Measurements from ENCODE around the gene CNTNAP3. TPM values are rescaled to one million over a fixed set of nuclear protein-coding genes. Genes with fewer than 3 reads are reported as not detected.
"Not testable (repeated sequence)": the region's sequence is repeated elsewhere in the genome, so short reads cannot be mapped to it uniquely, and the experiment has no call there.

The CNTNAP3 gene
- 10 to 100 TPM in 1 of 4 donors, 1 to 10 TPM in 3; 7.9 to 35.1 (median 8.3) TPM for total RNA-seq

DNA sequence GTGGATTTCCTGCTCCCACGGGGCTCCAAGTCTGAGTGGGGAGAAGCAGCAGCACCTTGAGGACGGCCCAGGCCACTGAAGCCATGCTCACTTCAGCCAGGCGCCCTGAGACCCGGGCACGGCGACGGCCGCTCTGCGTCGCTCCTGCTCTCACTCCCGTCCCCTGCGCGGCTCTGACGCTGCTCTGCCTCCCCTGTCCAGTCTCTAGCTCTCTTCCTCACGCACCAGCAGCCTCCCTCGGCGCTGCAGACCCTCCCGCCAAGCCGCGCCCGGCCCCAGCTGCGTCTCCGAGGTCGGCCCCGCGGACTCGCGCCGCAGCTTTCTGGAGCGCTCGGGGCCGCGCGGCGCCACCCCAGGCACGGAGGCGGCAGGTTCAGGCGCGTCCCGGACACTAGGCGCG, at the start of gene CNTNAP3:
CNTNAP3 (minus strand) TSS at position 188 of the 400 bp plus-strand sequence; CDS start at position 85, 103 bp downstream.
- H3K27me3 ChIP-seq; H3K4me3 ChIP-seq; intact Hi-C loops (cut with DNase I); DNase-seq; H3K36me3 ChIP-seq; H3K27ac ChIP-seq; H3K9me3 ChIP-seq; H3K4me1 ChIP-seq: not testable (repeated sequence)
- no CpG with 5 or more reads among the region's 42 CpGs for WGBS, 2 donors

DNA sequence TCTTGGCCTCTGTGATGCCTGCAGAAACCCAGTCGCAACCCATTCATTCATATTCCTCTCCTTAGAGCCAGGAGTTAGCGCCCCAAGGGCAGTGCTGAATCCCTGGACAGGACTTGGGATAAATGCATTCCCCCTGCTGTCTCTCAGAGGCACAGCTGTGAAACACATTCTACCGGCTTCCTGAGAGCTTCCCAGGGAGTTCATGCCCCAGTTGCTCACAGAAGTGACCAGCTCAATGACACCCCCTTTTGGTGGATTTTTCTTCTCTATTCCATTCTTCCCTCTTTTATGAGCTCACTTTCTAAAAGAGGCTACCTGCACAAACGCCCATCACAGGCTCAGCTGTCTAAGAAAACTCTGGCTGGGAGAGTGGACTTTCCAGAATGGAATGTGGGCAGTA, 8.0 kb downstream of the CNTNAP3 start:
- H3K4me1 ChIP-seq; DNase-seq; H3K4me3 ChIP-seq; intact Hi-C loops (cut with DNase I); H3K9me3 ChIP-seq; H3K27ac ChIP-seq; H3K27me3 ChIP-seq; H3K36me3 ChIP-seq: not testable (repeated sequence)
- WGBS, 2 donors: no CpG with 5 or more reads among the region's 4 CpGs

DNA sequence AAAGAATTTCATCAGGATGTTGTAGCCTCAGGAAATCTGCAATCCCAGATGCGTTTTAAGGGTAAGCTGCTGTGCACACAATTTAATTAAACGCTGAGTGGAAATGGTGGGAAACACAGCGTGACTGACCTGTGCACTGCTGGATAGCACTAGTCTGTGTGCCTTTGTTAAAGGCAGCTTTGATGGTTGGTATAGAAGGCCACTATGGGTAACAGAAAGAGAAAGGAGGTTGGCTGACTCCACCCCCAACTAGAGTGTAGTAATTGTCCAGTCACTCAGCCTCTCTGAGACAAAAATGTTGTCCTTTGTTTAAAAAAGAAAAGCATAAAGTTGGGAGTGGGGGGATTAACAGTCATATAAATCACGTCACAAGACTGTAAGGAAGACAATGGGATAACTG, 45.5 kb downstream of the CNTNAP3 start:
- intact Hi-C loops (cut with DNase I); DNase-seq; H3K36me3 ChIP-seq; H3K27me3 ChIP-seq; H3K9me3 ChIP-seq; H3K4me3 ChIP-seq; H3K4me1 ChIP-seq; H3K27ac ChIP-seq: not testable (repeated sequence)
- WGBS, 2 donors: no CpG with 5 or more reads among the region's 4 CpGs

DNA sequence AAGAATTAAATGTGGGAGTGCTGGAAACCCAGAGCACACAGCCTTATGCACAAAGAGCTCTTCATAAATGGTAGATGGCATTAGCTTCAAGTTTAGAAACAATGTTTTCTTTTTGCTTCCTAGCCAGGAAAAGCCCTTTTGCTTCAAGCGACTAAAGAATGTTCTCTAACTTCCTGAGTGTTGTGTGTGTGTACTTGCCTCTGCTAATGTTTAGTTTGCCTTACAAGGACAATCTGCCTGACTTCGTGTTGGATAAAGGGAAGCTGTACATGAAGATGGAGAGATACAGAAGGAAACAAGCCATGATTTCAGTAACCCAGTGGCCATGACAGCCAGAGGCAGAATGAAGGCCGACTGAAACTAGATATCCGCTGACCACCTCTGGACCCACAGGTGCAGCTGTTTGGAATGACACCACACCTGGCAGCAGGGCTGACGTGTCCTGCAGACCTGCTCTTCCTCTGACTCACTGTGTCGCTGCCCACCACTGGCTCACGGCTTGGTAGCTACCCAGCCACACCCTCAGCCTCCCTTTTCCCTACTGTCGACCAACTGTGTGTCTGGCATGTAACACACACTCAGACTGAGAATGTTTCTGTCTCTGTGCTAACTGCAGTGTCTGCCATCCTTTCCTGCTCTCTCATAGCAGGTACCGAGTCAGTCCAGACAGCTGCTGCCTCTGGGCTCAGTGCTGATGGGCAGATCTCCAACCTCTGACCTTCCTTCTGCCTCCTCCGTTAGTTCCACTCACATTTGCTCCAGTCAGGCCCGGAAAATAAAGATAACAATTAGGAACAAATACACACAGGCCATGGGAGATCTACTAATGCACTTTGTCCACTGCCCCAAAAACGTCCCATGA, 55.6 kb downstream of the CNTNAP3 start:
- no CpG with 5 or more reads among the region's 12 CpGs for WGBS, 2 donors
- intact Hi-C loops (cut with DNase I): not testable (repeated sequence)

DNA sequence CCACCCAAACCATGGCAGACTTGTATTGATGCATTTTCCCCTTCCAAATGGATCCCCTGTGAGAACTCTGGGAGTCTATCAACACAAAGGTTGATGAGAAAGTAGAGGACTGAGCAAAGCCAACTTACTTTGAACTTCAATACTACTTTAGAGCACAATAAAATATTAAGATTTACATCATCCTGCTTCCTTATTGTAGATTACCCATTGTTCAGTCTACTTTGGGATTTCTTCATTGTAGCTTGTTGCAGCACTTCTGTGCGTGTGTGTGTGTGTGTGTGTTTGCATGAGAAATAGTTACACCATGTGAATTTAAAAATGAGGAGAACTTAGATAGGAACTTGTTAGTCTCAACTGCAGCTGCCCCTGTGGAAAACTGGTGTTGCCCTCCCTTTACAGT, 72.0 kb downstream of the CNTNAP3 start:
- no CpG with 5 or more reads among the region's 1 CpG for WGBS, 2 donors
- DNase-seq; H3K27ac ChIP-seq; H3K36me3 ChIP-seq; H3K9me3 ChIP-seq; H3K27me3 ChIP-seq; intact Hi-C loops (cut with DNase I); H3K4me1 ChIP-seq; H3K4me3 ChIP-seq: not testable (repeated sequence)

More for the DNA sequence above, 55.6 kb downstream of the CNTNAP3 start:
- not testable (repeated sequence) for H3K4me3 ChIP-seq, H3K27me3 ChIP-seq, H3K4me1 ChIP-seq, DNase-seq, H3K9me3 ChIP-seq, H3K27ac ChIP-seq, H3K36me3 ChIP-seq

DNA sequence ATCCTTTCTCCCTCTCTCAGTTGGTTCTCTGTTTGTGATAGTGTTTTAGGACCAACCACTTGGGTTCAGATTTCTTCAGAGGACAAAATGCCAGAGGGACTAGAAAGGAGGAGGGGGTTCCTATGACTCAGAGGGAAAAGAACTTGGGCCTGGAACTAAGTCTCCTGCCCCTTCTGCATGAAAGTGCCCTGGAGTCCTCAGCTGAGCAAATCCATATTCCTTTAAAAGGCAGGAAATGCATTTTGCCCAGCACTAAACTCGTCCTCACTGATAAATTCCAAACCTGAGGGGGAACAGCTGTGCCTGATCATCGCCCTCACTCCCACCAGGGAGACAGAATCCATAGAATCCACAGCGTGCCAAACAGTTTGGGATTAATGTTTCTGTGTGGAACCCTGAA, 78.2 kb downstream of the CNTNAP3 start:
- H3K4me1 ChIP-seq; DNase-seq; H3K4me3 ChIP-seq; H3K27me3 ChIP-seq; H3K36me3 ChIP-seq; H3K9me3 ChIP-seq; intact Hi-C loops (cut with DNase I); H3K27ac ChIP-seq: not testable (repeated sequence)
- WGBS, 2 donors: no CpG with 5 or more reads among the region's 3 CpGs

DNA sequence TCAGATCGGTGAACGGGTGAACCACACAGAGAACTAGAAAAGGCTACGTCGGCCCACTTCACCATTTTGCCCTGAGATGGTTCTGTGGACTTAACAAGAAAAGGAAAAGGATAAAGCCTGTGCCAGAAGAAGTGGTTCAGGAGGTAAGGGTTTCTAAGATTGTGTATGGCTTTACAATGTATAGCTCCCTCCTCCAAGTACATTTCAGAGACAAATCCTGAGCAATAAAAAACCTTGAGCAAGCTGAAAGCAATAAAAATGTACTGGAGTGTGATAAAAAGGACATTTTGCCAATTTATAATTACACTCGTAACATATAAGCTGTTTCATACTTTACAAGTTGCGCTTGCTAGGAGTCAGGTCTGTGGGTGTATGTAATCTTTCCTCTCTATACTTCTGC, 81.3 kb downstream of the CNTNAP3 start:
- H3K27ac ChIP-seq; H3K27me3 ChIP-seq; H3K4me1 ChIP-seq; intact Hi-C loops (cut with DNase I); H3K36me3 ChIP-seq; H3K9me3 ChIP-seq; DNase-seq; H3K4me3 ChIP-seq: not testable (repeated sequence)
- no CpG with 5 or more reads among the region's 6 CpGs for WGBS, 2 donors

DNA sequence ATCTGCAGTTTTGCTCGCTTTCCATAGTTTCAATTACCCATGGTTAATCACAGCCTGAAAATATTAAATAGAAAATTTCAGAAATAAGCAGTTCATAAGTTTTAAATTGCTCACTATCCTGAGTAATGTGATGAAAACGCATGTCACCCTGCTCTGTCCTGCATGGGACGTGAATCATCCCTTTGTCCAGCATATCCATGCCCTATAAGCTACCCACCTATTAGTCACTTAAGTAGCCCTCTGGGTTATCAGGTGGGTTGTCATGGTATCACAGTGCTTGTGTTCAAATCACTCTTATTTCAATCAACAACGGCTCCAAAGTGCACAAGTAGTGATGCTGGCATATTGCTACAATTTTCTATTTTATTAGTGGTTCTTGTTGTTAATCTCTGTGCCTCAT, 82.1 kb downstream of the CNTNAP3 start:
- H3K9me3 ChIP-seq; DNase-seq; H3K4me1 ChIP-seq; intact Hi-C loops (cut with DNase I); H3K27ac ChIP-seq; H3K4me3 ChIP-seq; H3K36me3 ChIP-seq; H3K27me3 ChIP-seq: not testable (repeated sequence)
- no CpG with 5 or more reads among the region's 4 CpGs for WGBS, 2 donors

DNA sequence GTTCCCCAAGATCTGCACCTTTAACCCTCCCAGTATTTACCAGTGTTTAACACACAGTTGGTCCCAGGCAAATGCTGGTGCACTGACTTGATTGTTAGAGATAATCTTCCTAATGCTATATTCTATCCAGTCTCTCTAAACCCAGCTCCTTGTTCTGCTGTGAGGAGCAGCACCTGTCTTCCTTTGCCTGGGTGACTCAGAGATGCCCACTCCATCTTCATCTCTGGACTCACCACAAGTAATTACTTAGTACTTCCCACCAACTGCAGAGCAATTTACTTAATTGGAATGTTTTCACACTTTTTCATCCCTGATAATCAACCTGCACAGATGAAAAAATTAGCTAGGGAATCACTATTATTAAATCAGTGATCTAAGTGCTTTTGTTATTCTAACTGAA, 87.6 kb downstream of the CNTNAP3 start:
- H3K9me3 ChIP-seq; intact Hi-C loops (cut with DNase I); H3K4me3 ChIP-seq; H3K27ac ChIP-seq; H3K27me3 ChIP-seq; DNase-seq; H3K36me3 ChIP-seq; H3K4me1 ChIP-seq: not testable (repeated sequence)

DNA sequence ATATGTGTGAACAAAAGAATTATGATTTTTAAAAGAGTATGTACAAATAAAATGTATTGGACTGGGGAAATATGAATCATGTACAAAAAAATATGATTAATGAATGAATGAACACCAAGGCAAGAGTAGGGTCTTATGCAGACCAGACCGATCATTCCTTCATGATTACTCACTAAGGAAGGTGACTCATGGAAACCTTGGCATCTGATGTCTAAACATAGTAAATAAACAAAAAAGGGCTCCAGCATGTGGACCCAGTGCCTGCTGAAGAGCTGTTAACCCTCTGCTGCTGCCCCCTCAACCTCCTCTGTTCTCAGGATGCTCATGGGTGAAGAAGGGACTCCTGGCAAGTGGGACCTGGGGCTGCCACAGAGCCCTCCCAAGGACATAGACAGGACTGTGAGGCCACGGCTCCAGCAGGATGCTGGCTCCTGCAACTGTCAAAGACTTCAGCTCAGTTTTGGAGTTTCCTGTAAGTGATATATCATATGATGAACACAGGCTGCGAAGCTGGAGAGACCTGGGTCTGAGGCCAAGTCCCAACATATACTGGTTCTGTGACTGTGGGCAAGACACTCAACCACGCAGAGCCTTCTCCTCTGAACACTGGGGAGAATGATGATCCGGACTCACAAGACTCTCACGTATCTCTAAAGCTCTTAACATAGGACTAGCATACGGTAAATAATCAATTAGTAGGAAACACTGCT, 89.8 kb downstream of the CNTNAP3 start:
- intact Hi-C loops (cut with DNase I); H3K4me1 ChIP-seq; H3K27me3 ChIP-seq; H3K36me3 ChIP-seq; DNase-seq; H3K27ac ChIP-seq; H3K9me3 ChIP-seq; H3K4me3 ChIP-seq: not testable (repeated sequence)
- no CpG with 5 or more reads among the region's 7 CpGs for WGBS, 2 donors

DNA sequence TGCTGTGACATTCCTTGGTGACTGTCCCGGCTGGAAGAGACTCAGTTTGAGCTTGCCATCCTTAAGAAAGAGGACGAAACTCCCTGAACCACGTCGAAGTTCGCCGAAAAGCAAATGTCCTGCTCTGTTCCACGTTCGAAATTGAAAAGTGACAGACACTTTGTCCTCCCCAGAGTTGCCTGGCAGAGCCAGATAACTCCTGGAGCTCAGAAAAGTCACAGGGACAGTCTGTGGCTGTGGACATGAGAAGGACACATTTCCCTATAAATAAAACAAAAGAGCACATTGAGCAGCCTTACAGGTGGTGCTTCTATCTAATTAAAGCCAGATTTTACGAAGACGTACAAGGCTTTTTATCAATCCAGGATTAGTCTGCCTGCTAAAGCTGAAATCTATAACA, 116.6 kb downstream of the CNTNAP3 start:
- H3K4me1 ChIP-seq; H3K27ac ChIP-seq; H3K9me3 ChIP-seq; H3K4me3 ChIP-seq; intact Hi-C loops (cut with DNase I); H3K36me3 ChIP-seq; H3K27me3 ChIP-seq; DNase-seq: not testable (repeated sequence)
- WGBS, 2 donors: no CpG with 5 or more reads among the region's 10 CpGs

DNA sequence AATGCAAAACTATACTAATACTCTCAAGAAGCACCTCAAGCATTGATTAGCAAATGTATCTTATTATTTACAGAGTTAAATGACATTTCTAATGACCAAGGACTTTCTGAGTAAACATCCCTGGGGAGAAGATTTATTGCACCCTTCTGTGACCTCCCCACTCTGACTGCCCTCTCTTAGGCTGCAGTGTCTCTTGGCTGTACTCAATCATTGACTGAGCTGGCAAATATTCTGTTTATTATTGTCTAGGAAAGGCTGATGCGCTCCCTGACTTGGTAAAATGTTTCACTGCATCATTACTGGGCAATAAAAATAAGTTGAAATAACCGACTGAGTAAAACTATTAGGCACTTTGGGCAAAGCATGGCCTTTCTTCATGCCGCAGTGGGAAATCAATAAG, 130.3 kb downstream of the CNTNAP3 start:
- no CpG with 5 or more reads among the region's 3 CpGs for WGBS, 2 donors
- intact Hi-C loops (cut with DNase I); H3K27me3 ChIP-seq; H3K36me3 ChIP-seq; H3K4me3 ChIP-seq; H3K9me3 ChIP-seq; H3K4me1 ChIP-seq; DNase-seq; H3K27ac ChIP-seq: not testable (repeated sequence)

DNA sequence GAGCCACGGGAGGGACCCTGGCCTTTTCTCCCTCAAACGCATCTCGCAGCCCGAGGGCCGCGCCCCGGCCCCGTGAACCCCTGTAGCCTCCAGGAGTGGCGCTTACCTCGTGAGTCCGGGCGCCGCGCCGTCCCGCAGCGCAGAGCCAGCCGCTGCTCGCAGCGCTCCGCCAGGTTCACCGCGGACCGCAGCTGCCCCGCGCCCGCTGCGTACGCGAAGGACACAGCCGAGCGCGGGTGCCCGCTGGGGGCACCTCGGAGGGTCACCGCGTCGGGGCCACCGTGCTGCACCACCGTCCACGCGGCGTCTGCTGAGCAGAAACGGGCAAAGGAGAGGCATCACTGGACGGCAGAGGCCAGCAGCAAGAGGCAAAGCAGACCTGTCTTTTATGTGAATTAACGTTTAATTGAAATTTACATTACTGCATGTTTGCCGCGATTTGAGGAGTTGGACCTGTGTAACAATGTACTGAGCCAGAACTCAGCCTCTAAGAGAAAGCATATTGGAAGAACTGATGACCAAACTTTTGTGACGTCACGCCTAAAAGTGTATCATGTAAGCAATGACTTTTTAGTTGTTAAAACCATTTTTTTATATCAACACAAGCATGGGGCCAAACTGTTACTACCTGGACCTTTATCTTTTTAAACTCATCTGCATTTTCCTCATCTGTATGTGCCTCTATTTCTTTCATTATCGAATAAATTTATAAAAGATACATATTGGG, 155.0 kb downstream of the CNTNAP3 start:
- H3K9me3 ChIP-seq; H3K27ac ChIP-seq; DNase-seq; H3K36me3 ChIP-seq; intact Hi-C loops (cut with DNase I); H3K4me1 ChIP-seq; H3K27me3 ChIP-seq; H3K4me3 ChIP-seq: not testable (repeated sequence)
- 81 to 85% methylated on average over 5 to 6 of the region's 51 CpGs for WGBS, 2 donors
